ENCODE measurements around the gene DDC. TPM values are rescaled to one million over a fixed set of nuclear protein-coding genes. Genes with fewer than 3 reads are reported as not detected.

The DDC gene
- total and polyA plus RNA-seq, 4 experiments from 2014 or later, result not detected

DNA sequence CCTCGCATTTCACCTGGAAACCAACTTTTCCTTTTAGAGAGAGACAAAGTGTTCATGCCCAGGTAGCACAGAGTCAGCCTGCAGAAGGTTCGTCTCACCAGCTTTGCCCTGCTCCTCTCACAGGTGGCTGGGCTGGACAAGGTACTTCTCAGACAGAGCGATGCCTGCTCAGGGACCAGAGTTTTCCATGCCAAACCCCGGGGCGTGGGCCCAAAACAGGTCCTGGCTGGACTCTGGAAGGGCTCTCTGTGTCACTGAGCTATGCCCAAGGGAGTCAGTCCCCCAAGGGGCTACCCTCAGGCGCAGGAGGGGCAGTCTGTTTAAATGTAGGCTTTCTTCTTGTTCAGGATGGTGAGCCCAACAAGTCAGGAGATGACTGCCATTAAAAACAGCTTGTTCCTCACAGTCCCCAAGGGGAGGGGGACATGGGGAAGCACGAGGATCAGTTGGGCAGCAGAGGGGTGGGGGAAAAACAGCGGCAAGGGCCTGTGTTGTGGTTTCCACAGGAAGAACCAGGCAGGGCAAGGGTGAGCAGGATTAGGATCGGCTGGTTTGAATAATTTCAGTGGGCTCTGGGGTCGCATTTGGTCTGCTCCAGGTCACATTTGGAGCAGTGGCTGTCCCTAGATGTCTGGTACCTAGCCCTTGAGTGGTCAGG, 59.5 kb downstream of the DDC start:
- Mint-ChIP-seq H3K27me3 (peaks cover 3 to 6% of the 10 kb centered on the region in 2 donors), H3K4me3 (no peak overlapping the region), H3K9me3 (peaks cover 0 to 1% (median 0%) of the 10 kb centered on the region in 8 donors), H3K4me1 (no peaks in the 10 kb centered on the region), H3K36me3 (no peaks in the 10 kb centered on the region), H3K27ac (peak overlapping the region in 2 of 7 donors; percentile 69 to 79)
- H3K9me3 ChIP-seq (ENCODE audit: control insufficient read depth in 1 of 2, low read length in 2 of 2), result no peaks in the 10 kb centered on the region
- no peak overlapping the region for H3K4me3 ChIP-seq (ENCODE audit: low read length in 2 of 2)
- intact Hi-C loops (cut with micrococcal nuclease), result no loop called here
- no peaks in the 10 kb centered on the region for H3K36me3 ChIP-seq (ENCODE audit: insufficient read depth, low read length)
- H3K4me1 ChIP-seq (ENCODE audit: insufficient read depth, low read length), result no peaks in the 10 kb centered on the region
- no peak overlapping the region for H3K27ac ChIP-seq (ENCODE audit: low read depth, low read length)
- H3K27me3 ChIP-seq (ENCODE audit: insufficient read depth, low read length), result no peaks in the 10 kb centered on the region
- no peak for DNase-seq
- ChIA-PET CTCF (ENCODE audit: partially characterized antibody) (interaction anchor here (2.5 kb wide), 1 partner anchor 38 kb away, joined by 6 read pairs; no protein-coding TSS in a partner anchor), POLR2A (ENCODE audit: partially characterized antibody) (interaction anchor here (0.6 kb wide), 1 partner anchor 20 kb away, joined by 3 read pairs; no protein-coding TSS in a partner anchor)

DNA sequence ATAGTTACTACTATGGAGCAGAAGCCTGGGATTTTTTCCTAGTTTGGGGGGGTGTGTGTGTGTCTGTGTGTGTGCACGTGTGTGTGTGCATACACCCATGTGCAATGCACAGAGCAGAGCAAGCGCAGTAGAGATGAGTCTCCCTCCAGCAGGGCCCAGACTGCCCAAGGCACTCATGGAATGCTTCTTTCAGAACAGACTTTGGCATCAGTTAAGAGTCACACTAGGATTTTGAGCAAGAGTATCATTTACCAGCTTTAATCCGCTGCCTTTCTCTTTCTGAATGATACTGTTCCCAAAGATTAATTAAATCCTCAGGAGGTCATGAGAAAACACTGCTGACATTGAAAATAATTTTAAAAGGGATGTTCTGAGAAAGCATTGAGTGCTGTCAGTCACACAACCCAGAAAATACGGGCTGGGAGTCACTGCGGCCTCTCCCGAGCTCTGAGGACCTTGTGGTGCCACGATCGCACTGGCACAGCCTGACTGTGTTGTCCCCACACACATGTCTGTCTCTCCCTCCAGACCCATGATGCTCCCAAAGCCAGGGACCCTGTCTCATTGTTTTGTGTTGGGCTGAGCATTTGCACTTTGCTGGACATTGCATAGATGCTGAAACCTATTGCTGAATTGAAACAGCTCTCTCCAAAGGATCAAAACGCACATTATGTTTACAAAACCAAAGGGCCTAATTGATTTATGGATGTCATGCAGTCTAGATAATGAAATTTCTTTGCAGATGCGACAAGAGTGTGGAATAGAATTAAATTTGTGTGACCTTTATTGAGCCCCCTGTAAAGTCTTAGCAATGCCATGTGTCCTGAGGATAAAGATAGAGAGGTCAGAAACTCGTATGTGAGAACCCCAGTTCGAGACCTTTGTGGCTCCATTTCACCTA, 60.3 kb downstream of the DDC start:
- no peaks in the 10 kb centered on the region for H3K27me3 ChIP-seq (ENCODE audit: insufficient read depth, low read length)
- no peaks in the 10 kb centered on the region for H3K9me3 ChIP-seq (ENCODE audit: control insufficient read depth in 1 of 2, low read length in 2 of 2)
- Mint-ChIP-seq H3K27ac (no peak overlapping the region), H3K27me3 (peaks cover 3 to 6% of the 10 kb centered on the region in 2 donors), H3K9me3 (peaks cover 0 to 1% (median 0%) of the 10 kb centered on the region in 8 donors), H3K4me3 (no peak overlapping the region), H3K4me1 (no peaks in the 10 kb centered on the region), H3K36me3 (no peaks in the 10 kb centered on the region)
- no peak overlapping the region for H3K4me3 ChIP-seq (ENCODE audit: low read length in 2 of 2)
- H3K27ac ChIP-seq (ENCODE audit: low read depth, low read length), result no peak overlapping the region
- CTCF ChIA-PET (ENCODE audit: partially characterized antibody), result no interaction called here
- no peak for DNase-seq
- POLR2A ChIA-PET (ENCODE audit: partially characterized antibody), result no interaction called here
- intact Hi-C loops (cut with micrococcal nuclease), result no loop called here
- H3K4me1 ChIP-seq (ENCODE audit: insufficient read depth, low read length), result no peaks in the 10 kb centered on the region
- no peaks in the 10 kb centered on the region for H3K36me3 ChIP-seq (ENCODE audit: insufficient read depth, low read length)

DNA sequence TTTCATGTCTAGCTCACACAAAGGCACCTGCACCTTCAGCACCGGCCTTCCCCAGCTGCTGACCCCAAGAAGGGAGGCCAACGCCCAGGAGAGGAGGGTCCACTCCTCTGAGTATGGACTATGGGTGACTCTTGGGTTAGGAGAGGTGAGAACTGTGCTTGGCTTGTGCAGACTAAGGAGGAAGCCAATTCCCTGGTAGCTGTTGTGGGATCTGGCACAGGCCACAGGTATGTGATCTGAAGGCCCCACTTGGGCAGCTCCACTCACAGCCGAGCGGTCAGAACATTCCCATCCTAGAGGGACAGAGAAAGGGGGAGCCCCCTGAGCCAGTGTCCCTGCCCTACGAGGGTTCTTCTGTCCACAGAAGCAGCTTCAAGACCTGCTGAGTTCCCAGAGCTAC, 62.3 kb downstream of the DDC start:
- no peaks in the 10 kb centered on the region for H3K4me1 Mint-ChIP-seq
- H3K27me3 Mint-ChIP-seq, result peaks cover 7 to 13% of the 10 kb centered on the region in 2 donors
- no peaks in the 10 kb centered on the region for H3K36me3 ChIP-seq (ENCODE audit: insufficient read depth, low read length)
- H3K4me3 ChIP-seq (ENCODE audit: low read length in 2 of 2), result no peak overlapping the region
- intact Hi-C loops (cut with micrococcal nuclease), result no loop called here
- ChIA-PET CTCF (ENCODE audit: partially characterized antibody) (interaction anchor here (1.4 kb wide), 1 partner anchor 34 kb away, joined by 4 read pairs; no protein-coding TSS in a partner anchor), POLR2A (ENCODE audit: partially characterized antibody) (no interaction called here)
- no peaks in the 10 kb centered on the region for H3K4me1 ChIP-seq (ENCODE audit: insufficient read depth, low read length)
- H3K9me3 Mint-ChIP-seq, result peaks cover 0 to 1% (median 0%) of the 10 kb centered on the region in 8 donors
- no peaks in the 10 kb centered on the region for H3K9me3 ChIP-seq (ENCODE audit: control insufficient read depth in 1 of 2, low read length in 2 of 2)
- H3K36me3 Mint-ChIP-seq, result no peaks in the 10 kb centered on the region
- no peak overlapping the region for H3K27ac ChIP-seq (ENCODE audit: low read depth, low read length)
- no peak overlapping the region for H3K27ac Mint-ChIP-seq
- H3K4me3 Mint-ChIP-seq, result no peak overlapping the region
- no peaks in the 10 kb centered on the region for H3K27me3 ChIP-seq (ENCODE audit: insufficient read depth, low read length)
- DNase-seq, result no peak

DNA sequence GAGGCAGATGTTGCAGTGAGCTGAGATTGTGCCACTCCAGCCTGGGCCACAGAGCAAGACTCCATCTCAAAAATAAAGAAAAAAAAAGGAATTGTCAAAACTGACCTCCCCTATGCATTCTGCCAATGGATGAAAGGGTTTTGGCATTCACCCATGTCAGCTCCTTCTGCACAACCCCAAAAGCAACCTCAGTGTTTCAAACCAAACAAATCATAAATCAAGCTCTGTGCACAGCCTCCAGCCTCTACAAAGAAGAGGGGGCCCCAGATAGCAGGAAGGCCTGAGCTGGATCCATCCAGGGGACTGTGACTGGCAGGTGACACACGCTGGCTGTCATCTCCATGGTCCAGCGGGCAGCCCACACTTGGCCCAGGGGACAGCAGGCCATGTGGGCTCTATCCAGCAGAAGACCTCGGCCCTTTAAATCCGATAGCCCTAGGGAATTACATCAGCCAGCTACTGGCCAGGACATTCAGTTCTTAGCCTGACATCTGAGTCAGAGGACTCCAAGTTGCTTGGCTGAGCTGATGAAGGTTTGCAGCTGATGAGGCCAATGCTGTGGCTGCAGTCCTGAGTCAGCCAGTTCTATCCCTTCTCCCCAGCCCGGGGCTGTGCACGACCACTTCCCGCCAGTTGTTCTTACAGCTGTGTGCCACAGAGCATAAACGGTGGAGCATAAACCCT, 63.1 kb downstream of the DDC start:
- Histone ChIP-seq H3K4me1 (ENCODE audit: insufficient read depth, low read length) (no peaks in the 10 kb centered on the region), H3K27ac (ENCODE audit: low read depth, low read length) (no peak overlapping the region), H3K4me3 (ENCODE audit: low read length in 2 of 2) (no peak overlapping the region), H3K36me3 (ENCODE audit: insufficient read depth, low read length) (no peaks in the 10 kb centered on the region), H3K27me3 (ENCODE audit: insufficient read depth, low read length) (no peaks in the 10 kb centered on the region), H3K9me3 (ENCODE audit: control insufficient read depth in 1 of 2, low read length in 2 of 2) (no peaks in the 10 kb centered on the region)
- DNase-seq, result no peak
- Mint-ChIP-seq H3K36me3 (no peaks in the 10 kb centered on the region), H3K9me3 (peaks cover 0 to 1% (median 0%) of the 10 kb centered on the region in 8 donors), H3K4me3 (no peak overlapping the region), H3K4me1 (no peaks in the 10 kb centered on the region), H3K27ac (peak overlapping the region in 1 of 7 donors; percentile 57), H3K27me3 (peaks cover 7 to 14% of the 10 kb centered on the region in 2 donors)
- CTCF ChIA-PET (ENCODE audit: partially characterized antibody), result interaction anchor here (1.2 to 1.4 kb wide), 2 partner anchors 34 to 661 kb away, joined by 3 to 4 read pairs; no protein-coding TSS in a partner anchor
- intact Hi-C loops (cut with micrococcal nuclease), result no loop called here
- POLR2A ChIA-PET (ENCODE audit: partially characterized antibody), result no interaction called here

DNA sequence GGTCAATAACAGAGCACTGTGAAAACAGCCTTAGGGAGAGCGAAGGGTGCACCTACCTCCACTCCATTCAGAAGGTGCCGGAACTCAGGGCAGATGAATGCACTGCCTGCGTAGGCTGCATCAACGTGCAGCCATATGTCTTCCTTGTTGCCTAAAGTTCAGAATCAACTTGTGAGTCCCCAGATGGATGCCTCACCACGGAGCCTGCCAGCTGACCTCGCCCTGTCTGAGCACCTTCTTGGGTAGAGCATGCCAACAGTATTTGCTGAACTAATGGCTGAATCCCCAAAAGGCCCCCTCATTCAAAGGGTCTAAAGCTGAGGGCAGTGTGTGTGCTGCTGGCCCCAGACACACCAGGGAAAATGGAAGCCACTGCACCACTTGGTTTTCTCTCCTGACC, 66.1 kb downstream of the DDC start:
- ChIA-PET POLR2A (ENCODE audit: partially characterized antibody) (no interaction called here), CTCF (ENCODE audit: partially characterized antibody) (no interaction called here)
- H3K27me3 Mint-ChIP-seq, result peaks cover 5 to 15% of the 10 kb centered on the region in 2 donors
- Histone ChIP-seq H3K9me3 (ENCODE audit: control insufficient read depth in 1 of 2, low read length in 2 of 2) (no peaks in the 10 kb centered on the region), H3K27ac (ENCODE audit: low read depth, low read length) (no peak overlapping the region), H3K4me1 (ENCODE audit: insufficient read depth, low read length) (no peaks in the 10 kb centered on the region), H3K4me3 (ENCODE audit: low read length in 2 of 2) (no peak overlapping the region), H3K27me3 (ENCODE audit: insufficient read depth, low read length) (no peaks in the 10 kb centered on the region), H3K36me3 (ENCODE audit: insufficient read depth, low read length) (no peaks in the 10 kb centered on the region)
- no peak overlapping the region for H3K4me3 Mint-ChIP-seq
- DNase-seq, result no peak
- H3K27ac Mint-ChIP-seq, result no peak overlapping the region
- intact Hi-C loops (cut with micrococcal nuclease), result no loop called here
- no peaks in the 10 kb centered on the region for H3K4me1 Mint-ChIP-seq
- no peaks in the 10 kb centered on the region for H3K36me3 Mint-ChIP-seq
- peaks cover 0 to 1% (median 0%) of the 10 kb centered on the region in 8 donors for H3K9me3 Mint-ChIP-seq

DNA sequence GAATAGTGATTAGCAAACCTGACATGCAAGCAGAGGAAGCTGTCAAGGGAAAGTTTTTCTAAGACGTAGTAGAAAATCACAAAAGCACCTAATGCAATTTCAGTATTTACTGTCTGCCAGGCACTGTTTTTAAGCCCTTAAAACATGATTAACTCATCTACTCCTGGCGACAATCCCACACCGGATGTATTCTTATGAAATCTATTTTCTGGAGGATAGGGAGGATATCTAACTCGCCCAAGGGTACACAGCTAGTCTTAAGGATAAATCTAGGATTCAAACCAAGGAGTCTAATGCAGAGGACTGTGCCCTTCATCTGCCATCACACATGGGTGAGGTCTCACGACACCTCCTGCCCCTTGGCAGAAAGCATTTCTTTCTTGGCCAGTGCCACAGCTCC, 67.2 kb downstream of the DDC start:
- H3K36me3 ChIP-seq (ENCODE audit: insufficient read depth, low read length), result no peaks in the 10 kb centered on the region
- intact Hi-C loops (cut with micrococcal nuclease), result no loop called here
- ChIA-PET CTCF (ENCODE audit: partially characterized antibody) (interaction anchor here (0.8 to 2.5 kb wide), 2 partner anchors 30 to 135 kb away, joined by 3 to 10 read pairs; no protein-coding TSS in a partner anchor), POLR2A (ENCODE audit: partially characterized antibody) (no interaction called here)
- DNase-seq, result no peak
- Mint-ChIP-seq H3K27ac (no peak overlapping the region), H3K4me1 (no peaks in the 10 kb centered on the region), H3K27me3 (peaks cover 10 to 19% of the 10 kb centered on the region in 2 donors), H3K9me3 (peaks cover 0 to 1% (median 0%) of the 10 kb centered on the region in 8 donors), H3K36me3 (no peaks in the 10 kb centered on the region), H3K4me3 (no peak overlapping the region)
- no peaks in the 10 kb centered on the region for H3K9me3 ChIP-seq (ENCODE audit: control insufficient read depth in 1 of 2, low read length in 2 of 2)
- no peaks in the 10 kb centered on the region for H3K4me1 ChIP-seq (ENCODE audit: insufficient read depth, low read length)
- H3K27ac ChIP-seq (ENCODE audit: low read depth, low read length), result no peak overlapping the region
- H3K4me3 ChIP-seq (ENCODE audit: low read length in 2 of 2), result no peak overlapping the region
- no peaks in the 10 kb centered on the region for H3K27me3 ChIP-seq (ENCODE audit: insufficient read depth, low read length)

Measured in CD4-positive, alpha-beta memory T cell (primary cell).